HepG2 (cell line): ENCODE measurements around the gene TADA2A. TPM values are rescaled to one million over a fixed set of nuclear protein-coding genes. Genes with fewer than 3 reads are reported as not detected.

Source experiments
- CAMTA2 ChIP-seq: sonication (generic); formaldehyde crosslinking; IDR thresholded peaks from 2 replicates; pipeline ENCODE4 v1.4.0; 2020; ENCODE audit warnings: mild to moderate bottlenecking, missing genetic modification reagents, borderline replicate concordance
- DR1 ChIP-seq: sonication (generic); formaldehyde crosslinking; IDR thresholded peaks from 2 replicates; pipeline ENCODE4 v1.8.0; 2021; ENCODE audit warnings: mild to moderate bottlenecking, missing genetic modification reagents, inconsistent platforms
- GMEB2 ChIP-seq: IDR thresholded peaks from 2 replicates; pipeline ENCODE4 v1.6.1; 2016; ENCODE audit warnings: missing biosample characterization, missing genetic modification reagents, low read depth
- NPAS2 ChIP-seq: sonication (generic); formaldehyde crosslinking; IDR thresholded peaks from 2 replicates; pipeline ENCODE4 v1.8.0; 2022; ENCODE audit warnings: mild to moderate bottlenecking, missing genetic modification reagents, borderline replicate concordance
- SP5 ChIP-seq: IDR thresholded peaks from 2 replicates; pipeline ENCODE4 v1.6.1; 2016; ENCODE audit warnings: low read depth, borderline replicate concordance
- TBX2 ChIP-seq: sonication (generic); formaldehyde crosslinking; IDR thresholded peaks from 2 replicates; pipeline ENCODE4 v1.5.0; 2020; ENCODE audit warnings: missing genetic modification reagents, mild to moderate bottlenecking, borderline replicate concordance
- TRIM22 ChIP-seq: fragments of 450-650 bp; IDR thresholded peaks from 2 replicates; pipeline ENCODE4 v1.6.1; 2017
- ZBTB14 ChIP-seq: sonication (generic); formaldehyde crosslinking; IDR thresholded peaks from 2 replicates; pipeline ENCODE4 v1.4.0; 2020; ENCODE audit warnings: missing genetic modification reagents
- ZBTB25 ChIP-seq: IDR thresholded peaks from 2 replicates; pipeline ENCODE4 v1.6.1; 2018; ENCODE audit warnings: missing genetic modification reagents
- ZBTB44 ChIP-seq: sonication (generic); formaldehyde crosslinking; IDR thresholded peaks from 2 replicates; pipeline ENCODE4 v1.4.0; 2020; ENCODE audit warnings: missing genetic modification reagents
- ZNF576 ChIP-seq: sonication (generic); formaldehyde crosslinking; IDR thresholded peaks from 2 replicates; pipeline ENCODE4 v1.4.0; 2020; ENCODE audit warnings: mild to moderate bottlenecking, missing genetic modification reagents
- ZNF746 ChIP-seq: sonication (generic); formaldehyde crosslinking; IDR thresholded peaks from 2 replicates; pipeline ENCODE4 v1.8.0; 2022; ENCODE audit warnings: mild to moderate bottlenecking, missing genetic modification reagents
- polyA plus RNA-seq, 8 experiments: library from polyadenylated mRNA; depleted of rRNA in 3 of 8; stranded (reverse) in 7 of 8; unstranded in 1 of 8; fragments of >200 nt; fragmentation: Illumina TruSeq in 4 of 8; extraction: Trizol in 4 of 8; gene quantifications; 2 replicates each; pipeline versions ENCODE4 v1.2.1 to v1.2.3, GENCODE V29; 2011 to 2016; ENCODE audit warnings: low read depth in 4 of 8, missing spikeins in 1 of 8, mixed read lengths in 1 of 8; ENCODE audit not compliant: insufficient read depth in 1 of 8
- total RNA-seq, 5 experiments: library from RNA; depleted of rRNA; stranded (reverse); fragments of >200 nt; fragmentation: Illumina TruSeq; extraction: Trizol; gene quantifications; 2 replicates each; pipeline ENCODE4 v1.2.3, GENCODE V29; 2016; ENCODE audit warnings: low read depth in 1 of 5
- TF ChIP-seq, protein P1 (sequence below): sonication (generic); formaldehyde crosslinking; IDR thresholded peaks from 2 replicates; pipeline ENCODE4 v1.4.0; 2020; ENCODE audit warnings: missing genetic modification reagents, mild to moderate bottlenecking, borderline replicate concordance
- TF ChIP-seq, protein P2 (sequence below): IDR thresholded peaks from 2 replicates; pipeline ENCODE4 v1.6.1; 2016; ENCODE audit warnings: missing compliant biosample characterization, missing genetic modification reagents, borderline replicate concordance
- TF ChIP-seq, protein P3 (sequence below): sonication (generic); formaldehyde crosslinking; IDR thresholded peaks from 2 replicates; pipeline ENCODE4 v1.4.0; 2020; ENCODE audit warnings: missing genetic modification reagents

TADA2A gene
- total and polyA plus RNA-seq, 2 of the 13 experiments (the other 11 are each of a cell fraction or from before 2014, with no cell fraction given), result 8.0 to 14.0 TPM

- TF ChIP-seq ZBTB44 (CRISPR knock-in tag) (no peak), ZNF746 (CRISPR knock-in tag) (no peak; the same call in 1 of the 2 replicates), NPAS2 (CRISPR knock-in tag) (no peak), CAMTA2 (CRISPR knock-in tag) (no peak), SP5 (CRISPR knock-in tag) (peak; percentile 56; the same call in 1 of the 2 replicates), DR1 (CRISPR knock-in tag) (0 out of 2 replicates have a peak, but pooled peaks have one; percentile 30), ZNF576 (CRISPR knock-in tag) (no peak), TBX2 (peak; percentile 18; the same call in 1 of the 2 replicates), GMEB2 (CRISPR knock-in tag) (peak; percentile 79), TRIM22 (no peak), ZBTB25 (peak; percentile 45), ZBTB14 (CRISPR knock-in tag) (peak; percentile 88)
- TF ChIP-seq, protein P1, sequence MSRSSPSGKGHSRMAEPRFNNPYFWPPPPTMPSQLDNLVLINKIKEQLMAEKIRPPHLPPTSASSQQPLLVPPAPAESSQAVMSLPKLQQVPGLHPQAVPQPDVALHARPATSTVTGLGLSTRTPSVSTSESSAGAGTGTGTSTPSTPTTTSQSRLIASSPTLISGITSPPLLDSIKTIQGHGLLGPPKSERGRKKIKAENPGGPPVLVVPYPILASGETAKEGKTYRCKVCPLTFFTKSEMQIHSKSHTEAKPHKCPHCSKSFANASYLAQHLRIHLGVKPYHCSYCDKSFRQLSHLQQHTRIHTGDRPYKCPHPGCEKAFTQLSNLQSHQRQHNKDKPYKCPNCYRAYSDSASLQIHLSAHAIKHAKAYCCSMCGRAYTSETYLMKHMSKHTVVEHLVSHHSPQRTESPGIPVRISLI, result no peak
- TF ChIP-seq, protein P2, sequence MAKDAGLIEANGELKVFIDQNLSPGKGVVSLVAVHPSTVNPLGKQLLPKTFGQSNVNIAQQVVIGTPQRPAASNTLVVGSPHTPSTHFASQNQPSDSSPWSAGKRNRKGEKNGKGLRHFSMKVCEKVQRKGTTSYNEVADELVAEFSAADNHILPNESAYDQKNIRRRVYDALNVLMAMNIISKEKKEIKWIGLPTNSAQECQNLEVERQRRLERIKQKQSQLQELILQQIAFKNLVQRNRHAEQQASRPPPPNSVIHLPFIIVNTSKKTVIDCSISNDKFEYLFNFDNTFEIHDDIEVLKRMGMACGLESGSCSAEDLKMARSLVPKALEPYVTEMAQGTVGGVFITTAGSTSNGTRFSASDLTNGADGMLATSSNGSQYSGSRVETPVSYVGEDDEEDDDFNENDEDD (CRISPR knock-in tag), result peak; percentile 89; the same call in 1 of the 2 replicates
- TF ChIP-seq, protein P3, sequence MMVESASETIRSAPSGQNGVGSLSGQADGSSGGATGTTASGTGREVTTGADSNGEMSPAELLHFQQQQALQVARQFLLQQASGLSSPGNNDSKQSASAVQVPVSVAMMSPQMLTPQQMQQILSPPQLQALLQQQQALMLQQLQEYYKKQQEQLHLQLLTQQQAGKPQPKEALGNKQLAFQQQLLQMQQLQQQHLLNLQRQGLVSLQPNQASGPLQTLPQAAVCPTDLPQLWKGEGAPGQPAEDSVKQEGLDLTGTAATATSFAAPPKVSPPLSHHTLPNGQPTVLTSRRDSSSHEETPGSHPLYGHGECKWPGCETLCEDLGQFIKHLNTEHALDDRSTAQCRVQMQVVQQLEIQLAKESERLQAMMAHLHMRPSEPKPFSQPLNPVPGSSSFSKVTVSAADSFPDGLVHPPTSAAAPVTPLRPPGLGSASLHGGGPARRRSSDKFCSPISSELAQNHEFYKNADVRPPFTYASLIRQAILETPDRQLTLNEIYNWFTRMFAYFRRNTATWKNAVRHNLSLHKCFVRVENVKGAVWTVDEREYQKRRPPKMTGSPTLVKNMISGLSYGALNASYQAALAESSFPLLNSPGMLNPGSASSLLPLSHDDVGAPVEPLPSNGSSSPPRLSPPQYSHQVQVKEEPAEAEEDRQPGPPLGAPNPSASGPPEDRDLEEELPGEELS (CRISPR knock-in tag), result 0 out of 2 replicates have a peak, but pooled peaks have one; percentile 19
Measured at GRCh38 chr17:37406635-37407461, at the start of gene TADA2A, which contains the start of gene ACACA (continued).
